MCF 10A (cell line): ENCODE data around the gene BMAL1. TPM values are rescaled to one million over a fixed set of nuclear protein-coding genes. Genes with fewer than 3 reads are reported as not detected.

Experiments
- BruUV-seq: library from RNA; stranded (reverse); fragments of 400-500 nt; replicated peaks from 2 replicates; lab custom pipeline; 2021; lab: Mats Ljungman, UMichigan
- CTCF ChIA-PET: fragments of 300-600 bp; sonication (Branson Sonifier 250); formaldehyde crosslinking; extraction: SDS; loops from one replicate; lab custom pipeline; 2021; ENCODE audit warnings: antibody characterized with exemption, inconsistent platforms; lab: Yijun Ruan, JAX
- POLR2A ChIA-PET: fragments of 300-600, 350-650 bp; sonication (Branson Sonifier 250); formaldehyde crosslinking; extraction: SDS; loops from one replicate; lab custom pipeline; 2020; ENCODE audit warnings: antibody characterized with exemption, inconsistent platforms; lab: Yijun Ruan, JAX
- DNase-seq: peaks from one replicate; pipeline ENCODE4 v3.0.0-alpha.2; 2018; ENCODE audit not compliant: unreplicated experiment
- H3K27ac Mint-ChIP-seq: one replicate; pipeline ENCODE4 v1.8.0; 2022; ENCODE audit warnings: mild to moderate bottlenecking, low read depth, mixed read lengths; ENCODE audit not compliant: unreplicated experiment
- H3K27me3 Mint-ChIP-seq: one replicate; pipeline ENCODE4 v1.8.0; 2022; ENCODE audit warnings: mixed read lengths; ENCODE audit not compliant: insufficient read depth, unreplicated experiment
- H3K36me3 Mint-ChIP-seq: one replicate; pipeline ENCODE4 v1.8.0; 2022; ENCODE audit warnings: mild to moderate bottlenecking, moderate library complexity, mixed read lengths; ENCODE audit not compliant: insufficient read depth, unreplicated experiment
- H3K4me1 Mint-ChIP-seq: one replicate; pipeline ENCODE4 v1.8.0; 2022; ENCODE audit warnings: mixed read lengths; ENCODE audit not compliant: insufficient read depth, unreplicated experiment
- H3K4me3 Mint-ChIP-seq: one replicate; pipeline ENCODE4 v1.8.0; 2022; ENCODE audit warnings: mild to moderate bottlenecking, moderate library complexity, mixed read lengths; ENCODE audit not compliant: unreplicated experiment
- H3K9me3 Mint-ChIP-seq: one replicate; pipeline ENCODE4 v1.8.0; 2022; ENCODE audit warnings: mixed read lengths; ENCODE audit not compliant: unreplicated experiment
- intact Hi-C: fragments of 100-400 bp; cut with micrococcal nuclease; formaldehyde crosslinking; loops from 2 replicates; pipeline ENCODE4 v1.14.1; 2022
- total RNA-seq: library from RNA; stranded (reverse); gene quantifications from 2 replicates; pipeline ENCODE4 v1.2.3, GENCODE V29; 2022
- TF ChIP-seq, protein P1 (sequence below): fragments of 200-600 bp; IDR thresholded peaks from one replicate; pipeline ENCODE4 v1.8.0; 2022; ENCODE audit warnings: antibody characterized with exemption, mild to moderate bottlenecking; ENCODE audit not compliant: unreplicated experiment

Gene BMAL1
- total RNA-seq, 1 experiment from 2014 or later = 88.4 TPM

DNA sequence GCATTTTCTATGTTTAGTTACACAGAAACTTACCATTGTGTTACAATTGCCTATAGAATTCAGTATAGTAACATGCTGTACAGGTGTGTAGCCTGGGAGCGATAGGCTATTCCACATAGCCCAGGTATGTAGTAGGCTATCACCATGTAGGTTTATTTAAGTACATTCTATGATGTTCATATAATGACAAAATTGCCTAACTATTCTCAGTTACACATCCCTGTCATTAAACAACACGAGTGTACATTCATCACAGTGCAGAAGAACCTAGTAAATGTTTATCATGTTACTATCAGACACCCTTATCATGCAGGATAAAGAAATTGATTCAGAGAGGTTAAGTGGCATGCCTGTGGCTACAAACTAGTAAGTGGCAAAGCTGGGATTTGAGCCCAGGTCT lies 28.4 kb upstream of the BMAL1 start:
- no peaks in the 10 kb centered on the region for H3K9me3 Mint-ChIP-seq
- no TSS peak for BruUV-seq
- DNase-seq = no peak
- no peaks in the 10 kb centered on the region for H3K36me3 Mint-ChIP-seq
- no peaks in the 10 kb centered on the region for H3K27me3 Mint-ChIP-seq
- intact Hi-C loops = no loop called here
- ChIA-PET POLR2A (interaction anchor here (1.5 to 3.8 kb wide), 4 partner anchors 12 to 87 kb away, joined by 4 to 31 read pairs (median 13); no protein-coding TSS in a partner anchor), CTCF (interaction anchor here (0.7 to 16.8 kb wide), 6 partner anchors 10 to 404 kb away, joined by 3 to 242 read pairs (median 13); no protein-coding TSS in a partner anchor)
- TF ChIP-seq, protein P1, sequence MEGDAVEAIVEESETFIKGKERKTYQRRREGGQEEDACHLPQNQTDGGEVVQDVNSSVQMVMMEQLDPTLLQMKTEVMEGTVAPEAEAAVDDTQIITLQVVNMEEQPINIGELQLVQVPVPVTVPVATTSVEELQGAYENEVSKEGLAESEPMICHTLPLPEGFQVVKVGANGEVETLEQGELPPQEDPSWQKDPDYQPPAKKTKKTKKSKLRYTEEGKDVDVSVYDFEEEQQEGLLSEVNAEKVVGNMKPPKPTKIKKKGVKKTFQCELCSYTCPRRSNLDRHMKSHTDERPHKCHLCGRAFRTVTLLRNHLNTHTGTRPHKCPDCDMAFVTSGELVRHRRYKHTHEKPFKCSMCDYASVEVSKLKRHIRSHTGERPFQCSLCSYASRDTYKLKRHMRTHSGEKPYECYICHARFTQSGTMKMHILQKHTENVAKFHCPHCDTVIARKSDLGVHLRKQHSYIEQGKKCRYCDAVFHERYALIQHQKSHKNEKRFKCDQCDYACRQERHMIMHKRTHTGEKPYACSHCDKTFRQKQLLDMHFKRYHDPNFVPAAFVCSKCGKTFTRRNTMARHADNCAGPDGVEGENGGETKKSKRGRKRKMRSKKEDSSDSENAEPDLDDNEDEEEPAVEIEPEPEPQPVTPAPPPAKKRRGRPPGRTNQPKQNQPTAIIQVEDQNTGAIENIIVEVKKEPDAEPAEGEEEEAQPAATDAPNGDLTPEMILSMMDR = no peak
- H3K4me3 Mint-ChIP-seq = no peak overlapping the region
- H3K4me1 Mint-ChIP-seq = no peaks in the 10 kb centered on the region
- H3K27ac Mint-ChIP-seq = no peak overlapping the region

- Mint-ChIP-seq H3K27ac (no peak overlapping the region), H3K9me3 (no peaks in the 10 kb centered on the region), H3K27me3 (no peaks in the 10 kb centered on the region), H3K36me3 (no peaks in the 10 kb centered on the region), H3K4me3 (no peak overlapping the region), H3K4me1 (no peaks in the 10 kb centered on the region)
- intact Hi-C loops = loop anchor here (1.0 to 10.0 kb wide), 4 partner anchors 37 to 215 kb away; partner anchors contain the start of gene BTBD10
- ChIA-PET POLR2A (interaction anchor here (0.6 to 3.8 kb wide), 6 partner anchors 11 to 89 kb away, joined by 4 to 31 read pairs (median 6); no protein-coding TSS in a partner anchor), CTCF (interaction anchor here (0.8 to 16.8 kb wide), 12 partner anchors 9 to 135 kb away, joined by 3 to 242 read pairs (median 4); no protein-coding TSS in a partner anchor)
- TF ChIP-seq, protein P1 = peak; percentile 52
- DNase-seq = peak; percentile 36
- BruUV-seq = no TSS peak
Observed at GRCh38 chr11:13249992-13250391, 27.6 kb upstream of the BMAL1 start.

DNA sequence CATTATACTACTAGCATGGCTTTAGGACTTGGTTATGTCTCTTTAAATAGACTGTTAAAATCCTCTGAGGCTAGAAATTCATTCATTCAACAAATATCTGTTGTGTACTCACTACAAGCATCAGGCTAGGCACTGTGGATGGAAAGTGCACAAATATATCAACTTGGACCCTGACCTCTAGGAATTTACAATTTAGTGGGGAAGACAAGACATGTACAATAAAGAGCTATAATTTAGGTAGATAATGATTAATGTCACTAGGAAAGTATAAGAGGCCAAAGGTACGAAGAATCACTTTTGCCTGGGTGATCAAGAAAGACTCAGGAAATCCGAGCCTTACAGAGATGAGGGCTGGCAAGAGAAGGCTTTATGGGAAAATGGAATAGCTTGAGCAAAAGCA lies 25.6 kb upstream of the BMAL1 start:
- TF ChIP-seq, protein P1 = no peak
- Mint-ChIP-seq H3K27ac (no peak overlapping the region), H3K27me3 (no peaks in the 10 kb centered on the region), H3K4me3 (no peak overlapping the region), H3K36me3 (no peaks in the 10 kb centered on the region), H3K4me1 (no peaks in the 10 kb centered on the region), H3K9me3 (no peaks in the 10 kb centered on the region)
- no TSS peak for BruUV-seq
- POLR2A ChIA-PET = interaction anchor here (0.9 to 3.8 kb wide), 3 partner anchors 9 to 130 kb away, joined by 3 to 31 read pairs (median 3); no protein-coding TSS in a partner anchor
- intact Hi-C loops = loop anchor here (5.0 to 10.0 kb wide), 2 partner anchors 35 to 213 kb away; partner anchors contain the start of gene BTBD10
- CTCF ChIA-PET = interaction anchor here (0.6 to 16.8 kb wide), 7 partner anchors 9 to 858 kb away, joined by 3 to 242 read pairs (median 5); no protein-coding TSS in a partner anchor
- no peak for DNase-seq

- POLR2A ChIA-PET = interaction anchor here (0.9 to 3.8 kb wide), 3 partner anchors 9 to 130 kb away, joined by 3 to 31 read pairs (median 3); no protein-coding TSS in a partner anchor
- TF ChIP-seq, protein P1 = no peak
- intact Hi-C loops = loop anchor here (5.0 to 10.0 kb wide), 2 partner anchors 35 to 212 kb away; partner anchors contain the start of gene BTBD10
- Mint-ChIP-seq H3K27ac (no peak overlapping the region), H3K36me3 (no peaks in the 10 kb centered on the region), H3K9me3 (no peaks in the 10 kb centered on the region), H3K4me1 (no peaks in the 10 kb centered on the region), H3K27me3 (no peaks in the 10 kb centered on the region), H3K4me3 (no peak overlapping the region)
- DNase-seq = no peak
- CTCF ChIA-PET = interaction anchor here (0.6 to 16.8 kb wide), 6 partner anchors 9 to 858 kb away, joined by 3 to 242 read pairs (median 5); no protein-coding TSS in a partner anchor
- no TSS peak for BruUV-seq
Observed at GRCh38 chr11:13252438-13252837, 25.2 kb upstream of the BMAL1 start.
